Measurements from ENCODE around the gene PPAN.

DNA sequence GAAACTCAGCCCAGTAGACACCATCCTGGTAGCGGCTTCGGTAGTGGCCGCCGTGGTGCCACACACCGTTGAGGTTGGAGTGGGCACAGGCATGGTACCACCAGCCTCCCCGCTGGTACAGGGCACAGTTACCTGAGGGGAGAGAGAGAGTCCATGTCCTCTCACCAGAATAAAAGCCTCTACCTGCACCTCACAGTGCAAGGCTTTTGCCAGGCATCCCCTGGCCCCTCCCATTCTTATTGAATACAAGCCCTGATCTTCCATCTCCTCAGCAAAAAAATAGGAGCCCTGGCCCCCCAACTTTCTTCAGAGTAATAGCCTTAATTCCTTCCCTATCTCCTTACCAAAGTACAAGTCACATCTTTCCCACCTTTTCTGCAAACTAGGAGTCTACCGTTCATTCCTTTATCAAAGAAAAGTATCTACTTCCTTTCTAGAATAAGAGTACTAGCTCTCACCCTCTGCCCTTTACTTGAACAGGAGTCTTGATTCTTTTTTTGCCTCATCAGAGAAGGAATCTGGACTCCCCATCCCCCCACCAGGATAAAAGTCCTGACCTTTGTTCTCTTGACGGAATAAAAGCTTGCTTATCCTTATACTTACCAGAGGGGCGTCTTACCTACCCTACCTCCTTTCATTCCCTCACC is 13.4 kb upstream of the PPAN start:
- TF ChIP-seq, protein P1, sequence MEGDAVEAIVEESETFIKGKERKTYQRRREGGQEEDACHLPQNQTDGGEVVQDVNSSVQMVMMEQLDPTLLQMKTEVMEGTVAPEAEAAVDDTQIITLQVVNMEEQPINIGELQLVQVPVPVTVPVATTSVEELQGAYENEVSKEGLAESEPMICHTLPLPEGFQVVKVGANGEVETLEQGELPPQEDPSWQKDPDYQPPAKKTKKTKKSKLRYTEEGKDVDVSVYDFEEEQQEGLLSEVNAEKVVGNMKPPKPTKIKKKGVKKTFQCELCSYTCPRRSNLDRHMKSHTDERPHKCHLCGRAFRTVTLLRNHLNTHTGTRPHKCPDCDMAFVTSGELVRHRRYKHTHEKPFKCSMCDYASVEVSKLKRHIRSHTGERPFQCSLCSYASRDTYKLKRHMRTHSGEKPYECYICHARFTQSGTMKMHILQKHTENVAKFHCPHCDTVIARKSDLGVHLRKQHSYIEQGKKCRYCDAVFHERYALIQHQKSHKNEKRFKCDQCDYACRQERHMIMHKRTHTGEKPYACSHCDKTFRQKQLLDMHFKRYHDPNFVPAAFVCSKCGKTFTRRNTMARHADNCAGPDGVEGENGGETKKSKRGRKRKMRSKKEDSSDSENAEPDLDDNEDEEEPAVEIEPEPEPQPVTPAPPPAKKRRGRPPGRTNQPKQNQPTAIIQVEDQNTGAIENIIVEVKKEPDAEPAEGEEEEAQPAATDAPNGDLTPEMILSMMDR (IDR thresholded peaks at IDR 0.05; ENCODE audit: insufficient read depth, low read length, poor library complexity, severe bottlenecking), result no peak
- TF ChIP-seq EZH2phosphoT487 (conservative IDR thresholded peaks at IDR 0.05; ENCODE audit: low read length), result no peak

Measured in SU-DHL-6 (cell line).